AG09309 (cell line): Measurements from ENCODE around the gene ARRB2.

ENCODE experiments used
- DNase-seq: peaks from one replicate; pipeline ENCODE4 v3.0.0-alpha.2; 2010; ENCODE audit warnings: low read depth
- H3K4me3 ChIP-seq: 2 replicates; pipeline ENCODE4 v1.5.1; 2011; ENCODE audit warnings: mild to moderate bottlenecking, low read depth, low read length, moderate library complexity; ENCODE audit not compliant: control insufficient read depth
- TF ChIP-seq, protein P1 (sequence below): IDR thresholded peaks from 2 replicates; pipeline ENCODE4 v1.5.1; 2011; ENCODE audit warnings: mild to moderate bottlenecking, low read depth, low read length, inconsistent platforms; ENCODE audit not compliant: insufficient read depth, control insufficient read depth; ENCODE audit errors: missing control alignments

The ARRB2 gene

DNA sequence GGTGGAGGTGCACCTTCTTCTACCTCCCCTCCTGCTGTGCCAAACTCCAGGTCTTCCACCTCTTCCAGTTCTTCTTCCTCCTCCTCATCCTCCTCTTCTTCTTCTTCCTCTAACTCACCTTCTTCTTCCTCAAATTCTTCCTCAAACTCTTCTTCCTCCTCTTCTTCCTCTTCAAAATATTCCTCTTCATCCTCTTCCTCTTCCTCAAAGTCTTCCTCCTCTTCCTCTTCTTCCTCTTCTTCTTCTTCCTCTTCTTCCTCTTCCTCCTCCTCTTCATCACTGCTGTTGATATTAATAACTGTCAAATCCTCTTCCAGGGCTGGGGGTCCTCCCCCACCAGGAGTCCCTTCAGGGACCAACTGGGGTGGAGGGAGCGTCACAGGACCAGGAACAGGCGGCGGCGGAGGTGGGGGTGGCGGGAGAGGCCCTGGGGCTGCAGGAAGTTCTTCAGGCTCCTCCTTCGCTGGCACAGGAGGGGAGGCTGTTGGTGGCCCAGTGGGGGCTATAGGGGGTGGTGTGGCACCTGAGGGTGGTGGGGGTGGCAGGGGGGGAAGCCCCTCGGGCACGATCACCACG lies 38.3 kb upstream of the ARRB2 start:
- no peak for DNase-seq
- TF ChIP-seq, protein P1, sequence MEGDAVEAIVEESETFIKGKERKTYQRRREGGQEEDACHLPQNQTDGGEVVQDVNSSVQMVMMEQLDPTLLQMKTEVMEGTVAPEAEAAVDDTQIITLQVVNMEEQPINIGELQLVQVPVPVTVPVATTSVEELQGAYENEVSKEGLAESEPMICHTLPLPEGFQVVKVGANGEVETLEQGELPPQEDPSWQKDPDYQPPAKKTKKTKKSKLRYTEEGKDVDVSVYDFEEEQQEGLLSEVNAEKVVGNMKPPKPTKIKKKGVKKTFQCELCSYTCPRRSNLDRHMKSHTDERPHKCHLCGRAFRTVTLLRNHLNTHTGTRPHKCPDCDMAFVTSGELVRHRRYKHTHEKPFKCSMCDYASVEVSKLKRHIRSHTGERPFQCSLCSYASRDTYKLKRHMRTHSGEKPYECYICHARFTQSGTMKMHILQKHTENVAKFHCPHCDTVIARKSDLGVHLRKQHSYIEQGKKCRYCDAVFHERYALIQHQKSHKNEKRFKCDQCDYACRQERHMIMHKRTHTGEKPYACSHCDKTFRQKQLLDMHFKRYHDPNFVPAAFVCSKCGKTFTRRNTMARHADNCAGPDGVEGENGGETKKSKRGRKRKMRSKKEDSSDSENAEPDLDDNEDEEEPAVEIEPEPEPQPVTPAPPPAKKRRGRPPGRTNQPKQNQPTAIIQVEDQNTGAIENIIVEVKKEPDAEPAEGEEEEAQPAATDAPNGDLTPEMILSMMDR: no peak
- H3K4me3 ChIP-seq: no peak overlapping the region

DNA sequence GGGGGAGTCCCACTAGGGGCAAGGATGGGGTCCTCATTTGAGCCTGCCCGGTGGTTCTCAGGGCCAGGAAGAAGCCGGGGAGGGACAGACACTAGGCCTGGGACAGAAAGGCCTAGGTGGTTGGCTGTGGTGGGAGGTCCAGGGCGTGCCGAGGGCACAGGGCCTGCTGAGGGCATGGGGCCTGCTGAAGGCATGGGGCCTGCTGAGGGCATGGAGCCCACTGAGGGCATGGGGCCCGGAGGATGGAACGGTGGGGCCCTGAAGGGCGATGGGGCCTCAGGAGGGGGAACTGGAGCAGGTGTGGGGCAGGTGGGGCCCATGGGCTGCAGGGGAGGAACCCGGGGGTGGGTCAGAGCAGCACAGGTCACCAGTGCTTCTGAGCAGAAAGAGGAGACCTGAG lies 37.7 kb upstream of the ARRB2 start:
- no peak overlapping the region for H3K4me3 ChIP-seq
- DNase-seq: no peak
- TF ChIP-seq, protein P1: no peak

DNA sequence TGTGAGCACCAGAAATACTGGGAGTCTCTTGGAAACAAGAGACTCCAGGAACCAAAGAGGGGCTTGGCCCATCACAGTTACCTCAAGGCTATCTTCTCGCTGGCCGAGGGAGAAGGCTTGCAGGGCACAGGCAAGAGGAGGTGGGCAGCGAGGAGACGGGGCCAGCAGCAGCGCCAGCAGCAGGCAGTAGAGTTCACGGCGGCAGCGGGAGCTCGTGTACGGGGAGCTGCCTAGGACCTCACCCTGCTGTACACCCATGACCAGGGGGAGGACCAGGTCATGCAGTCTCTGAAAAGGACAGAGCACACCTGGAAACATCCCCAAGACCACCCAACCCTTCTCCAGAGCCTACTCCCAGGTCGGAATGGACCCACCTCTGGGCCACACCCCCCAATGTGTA lies 37.3 kb upstream of the ARRB2 start:
- TF ChIP-seq, protein P1: no peak
- no peak for DNase-seq
- H3K4me3 ChIP-seq: no peak overlapping the region

DNA sequence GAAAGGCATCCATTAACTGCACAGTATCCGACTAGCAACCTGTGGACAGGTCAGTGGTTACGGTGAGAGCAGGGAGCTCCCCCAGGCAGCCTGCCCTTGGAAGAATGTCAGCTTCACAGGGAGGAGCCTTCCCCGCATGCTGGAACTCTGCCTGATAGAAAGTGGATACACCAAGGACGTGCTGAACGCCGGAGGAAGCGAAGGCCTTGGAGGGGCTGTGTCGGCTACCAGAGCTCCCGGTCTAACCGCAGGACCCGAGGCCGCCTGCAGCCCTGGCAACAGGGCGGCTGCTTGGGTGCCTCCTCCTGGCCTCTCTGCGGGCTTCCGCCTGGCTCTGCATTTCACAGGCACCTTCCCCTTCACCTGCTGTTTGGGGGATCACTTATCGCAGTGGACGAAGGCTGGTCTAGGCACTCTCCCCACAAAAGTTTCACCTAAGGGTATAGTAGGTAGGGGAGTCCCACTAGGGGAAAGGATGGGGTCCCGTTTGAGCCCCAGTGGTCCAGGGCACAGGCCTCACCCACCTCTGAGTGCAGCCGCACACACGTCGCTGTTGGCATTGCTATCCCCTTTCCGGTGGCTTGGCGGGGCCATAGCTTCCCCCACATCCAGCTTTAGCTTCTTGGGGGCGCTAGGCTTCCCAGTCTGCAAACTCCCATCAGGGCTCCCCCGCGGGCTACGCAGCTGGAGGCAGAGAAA lies 36.3 kb upstream of the ARRB2 start:
- no peak overlapping the region for H3K4me3 ChIP-seq
- TF ChIP-seq, protein P1: no peak
- DNase-seq: no peak

DNA sequence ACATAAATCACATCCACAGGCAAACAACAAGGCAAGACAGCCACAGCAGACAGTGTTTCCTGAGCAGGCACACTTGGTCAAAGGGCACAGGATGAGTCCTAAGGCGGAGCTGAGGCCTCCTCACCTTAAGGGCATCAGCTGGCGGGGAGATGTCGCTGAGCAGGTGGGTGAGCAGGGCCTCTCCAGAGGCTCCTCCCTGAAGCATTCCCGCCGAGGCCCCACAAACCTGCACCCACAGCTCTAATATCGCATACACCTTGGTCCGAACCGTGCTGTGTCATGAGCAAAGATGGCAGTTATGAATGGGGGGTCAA lies 35.8 kb upstream of the ARRB2 start:
- H3K4me3 ChIP-seq: no peak overlapping the region
- no peak for DNase-seq
- TF ChIP-seq, protein P1: no peak

DNA sequence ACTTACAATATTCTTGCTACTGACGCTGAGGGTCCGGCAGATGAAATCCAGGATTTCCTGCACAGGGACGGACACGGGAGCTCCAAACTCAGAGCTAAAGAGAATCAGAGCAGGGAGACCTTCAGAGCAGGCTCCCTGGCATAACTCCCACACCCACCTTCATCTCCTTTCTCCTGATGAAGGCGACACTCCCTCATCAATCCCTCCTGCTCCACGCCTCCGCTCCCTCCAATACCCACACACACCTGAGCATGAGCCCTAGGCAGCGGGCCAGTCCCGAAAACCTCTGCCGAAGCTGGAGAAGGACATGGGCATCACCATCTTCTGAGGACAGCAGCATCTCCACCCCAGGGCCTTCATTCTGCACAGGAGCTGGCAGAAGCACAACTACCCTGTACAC lies 34.6 kb upstream of the ARRB2 start:
- H3K4me3 ChIP-seq: no peak overlapping the region
- no peak for DNase-seq
- TF ChIP-seq, protein P1: no peak
